Activated naive CD8-positive, alpha-beta T cell (primary cell): Measurements from ENCODE around the gene MKLN1.
A peak's percentile ranks its signal among the peaks of the same experiment; 100 is the strongest.

Experiments used
- H3K27ac Mint-ChIP-seq: one replicate; pipeline ENCODE4 v1.8.0; 2021; ENCODE audit warnings: mixed read lengths
- H3K27me3 Mint-ChIP-seq: one replicate; pipeline ENCODE4 v1.8.0; 2021; ENCODE audit warnings: mixed read lengths
- H3K36me3 Mint-ChIP-seq: one replicate; pipeline ENCODE4 v1.8.0; 2021; ENCODE audit warnings: mixed read lengths
- H3K4me1 Mint-ChIP-seq: one replicate; pipeline ENCODE4 v1.8.0; 2021; ENCODE audit warnings: low read depth, mixed read lengths
- H3K4me3 Mint-ChIP-seq: one replicate; pipeline ENCODE4 v1.8.0; 2021; ENCODE audit warnings: mild to moderate bottlenecking, mixed read lengths
- H3K9me3 Mint-ChIP-seq: one replicate; pipeline ENCODE4 v1.8.0; 2021; ENCODE audit warnings: low read depth, mixed read lengths

The MKLN1 gene

GRCh38 chr7:131357282-131357880 is 29.7 kb downstream of the MKLN1 start:
- H3K9me3 Mint-ChIP-seq, result no peaks in the 10 kb centered on the region
- H3K4me1 Mint-ChIP-seq, result peaks cover 82% of the 10 kb centered on the region
- H3K4me3 Mint-ChIP-seq, result no peak overlapping the region
- peaks cover 3% of the 10 kb centered on the region for H3K36me3 Mint-ChIP-seq
- H3K27ac Mint-ChIP-seq, result peak overlapping the region; percentile 43
- H3K27me3 Mint-ChIP-seq, result no peaks in the 10 kb centered on the region

GRCh38 chr7:131358636-131359035 is 31.0 kb downstream of the MKLN1 start:
- peak overlapping the region; percentile 54 for H3K4me3 Mint-ChIP-seq
- peaks cover 83% of the 10 kb centered on the region for H3K4me1 Mint-ChIP-seq
- H3K36me3 Mint-ChIP-seq, result no peaks in the 10 kb centered on the region
- H3K9me3 Mint-ChIP-seq, result no peaks in the 10 kb centered on the region
- no peak overlapping the region for H3K27ac Mint-ChIP-seq
- no peaks in the 10 kb centered on the region for H3K27me3 Mint-ChIP-seq

DNA sequence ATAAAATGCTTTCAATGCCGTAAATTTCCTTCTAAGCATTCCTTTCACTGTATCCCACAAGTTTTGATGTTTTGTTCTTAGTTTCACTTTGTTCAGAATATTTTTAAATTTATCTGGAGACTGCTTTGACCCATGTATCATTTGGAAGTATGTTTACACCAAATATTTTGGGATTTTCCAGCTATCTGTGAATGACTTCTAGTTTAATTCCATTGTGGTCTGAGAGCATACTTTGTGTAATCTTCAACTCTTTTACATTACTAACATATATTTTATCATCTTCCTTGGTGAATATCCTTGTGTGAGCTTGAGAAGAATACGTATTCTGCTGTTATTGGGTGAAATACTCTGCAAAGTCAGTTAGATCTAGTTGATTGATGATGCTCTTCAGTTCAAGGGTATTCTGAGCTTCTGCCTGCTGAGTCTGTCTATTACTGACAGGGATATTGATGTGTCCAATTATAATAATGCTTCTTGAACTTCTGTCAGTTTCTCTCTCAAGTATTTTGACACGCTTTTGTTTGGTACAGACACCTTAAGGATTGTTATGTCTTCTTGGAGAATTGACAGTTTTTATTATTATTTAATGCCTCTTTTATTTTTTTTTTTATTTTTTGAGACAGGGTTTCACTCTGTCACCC is 31.6 kb downstream of the MKLN1 start:
- Mint-ChIP-seq H3K36me3 (no peaks in the 10 kb centered on the region), H3K27ac (no peak overlapping the region), H3K27me3 (no peaks in the 10 kb centered on the region), H3K4me1 (peaks cover 83% of the 10 kb centered on the region), H3K9me3 (no peaks in the 10 kb centered on the region), H3K4me3 (peak overlapping the region; percentile 56)

- peaks cover 5% of the 10 kb centered on the region for H3K9me3 Mint-ChIP-seq
- no peaks in the 10 kb centered on the region for H3K27me3 Mint-ChIP-seq
- peaks cover 90% of the 10 kb centered on the region for H3K4me1 Mint-ChIP-seq
- no peak overlapping the region for H3K4me3 Mint-ChIP-seq
- peak overlapping the region; percentile 16 for H3K27ac Mint-ChIP-seq
- H3K36me3 Mint-ChIP-seq, result peaks cover 13% of the 10 kb centered on the region
Observed at GRCh38 chr7:131363719-131364118, 36.0 kb downstream of the MKLN1 start.

DNA sequence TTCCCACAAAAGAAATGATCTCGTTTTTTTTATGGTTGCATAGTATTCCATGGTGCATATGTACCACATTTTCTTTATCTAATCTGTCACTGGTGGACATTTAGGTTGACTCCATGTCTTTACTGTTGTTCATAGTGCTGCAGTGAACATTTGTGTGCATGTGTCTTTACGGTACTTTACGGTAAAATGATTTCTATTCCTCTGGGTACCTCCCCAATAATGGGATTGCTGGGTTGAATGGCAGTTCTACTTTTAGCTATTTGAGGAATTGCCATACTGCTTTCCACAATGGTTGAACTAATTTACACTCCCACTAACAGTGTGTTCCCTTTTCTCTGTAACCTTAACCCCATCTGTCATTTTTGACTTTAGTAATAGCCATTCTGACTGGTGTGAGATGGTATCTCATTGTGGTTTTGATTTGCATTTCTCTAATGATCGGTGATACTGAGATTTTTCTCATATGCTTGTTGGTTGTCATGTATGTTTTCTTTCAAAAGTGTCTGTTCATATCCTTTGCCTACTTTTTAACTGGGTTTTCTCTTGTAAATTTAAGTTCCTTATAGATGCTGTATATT is 37.2 kb downstream of the MKLN1 start:
- Mint-ChIP-seq H3K4me3 (no peak overlapping the region), H3K27ac (no peak overlapping the region)

DNA sequence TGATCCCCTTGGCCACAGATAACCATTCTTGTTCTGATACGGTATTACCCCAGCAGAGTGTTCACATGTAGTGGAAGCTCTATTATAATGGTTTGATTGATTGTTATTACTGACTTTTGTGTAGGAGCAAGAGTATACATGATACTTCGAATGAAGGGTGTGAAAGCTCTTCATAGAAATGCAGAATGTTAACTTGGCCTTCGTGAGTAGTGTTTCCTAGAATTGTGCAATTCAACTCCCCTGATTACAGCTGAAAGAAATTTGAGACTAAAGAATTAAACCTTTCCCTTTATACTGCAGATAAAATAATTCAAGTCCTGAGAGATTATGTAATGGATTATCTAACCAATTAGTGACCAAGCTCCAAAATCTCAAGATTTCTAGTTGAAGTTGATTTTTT is 38.2 kb downstream of the MKLN1 start:
- Mint-ChIP-seq H3K27ac (peak overlapping the region; percentile 3), H3K4me3 (peak overlapping the region; percentile 4), H3K9me3 (peaks cover 5% of the 10 kb centered on the region), H3K36me3 (peaks cover 13% of the 10 kb centered on the region), H3K27me3 (no peaks in the 10 kb centered on the region), H3K4me1 (peaks cover 93% of the 10 kb centered on the region)

More for the DNA sequence above, 37.2 kb downstream of the MKLN1 start:
- Mint-ChIP-seq H3K4me1 (peaks cover 93% of the 10 kb centered on the region), H3K9me3 (peaks cover 5% of the 10 kb centered on the region), H3K27me3 (no peaks in the 10 kb centered on the region), H3K36me3 (peaks cover 13% of the 10 kb centered on the region)

DNA sequence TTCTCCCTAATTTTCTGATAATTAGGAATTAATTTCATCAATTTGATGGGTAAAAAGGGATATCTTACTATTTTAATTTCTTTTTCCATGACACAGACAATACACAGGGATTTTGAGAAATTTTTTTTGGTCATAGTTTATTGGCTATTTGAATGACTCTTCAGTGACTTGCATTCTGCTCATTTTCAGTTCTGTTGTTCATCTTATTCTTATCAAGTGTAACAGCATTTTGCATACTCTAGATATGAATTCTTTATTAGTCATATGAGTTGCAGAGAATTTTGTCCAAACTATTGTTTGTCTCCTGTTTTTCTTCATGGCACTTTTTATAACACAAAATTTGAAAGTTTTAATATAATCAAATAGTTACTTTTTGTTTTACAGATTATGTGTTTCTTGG is 41.7 kb downstream of the MKLN1 start:
- Mint-ChIP-seq H3K9me3 (peaks cover 5% of the 10 kb centered on the region), H3K27ac (no peak overlapping the region), H3K4me3 (no peak overlapping the region)

GRCh38 chr7:131370523-131370968 is 42.9 kb downstream of the MKLN1 start:
- H3K9me3 Mint-ChIP-seq, result no peaks in the 10 kb centered on the region
- H3K4me3 Mint-ChIP-seq, result peak overlapping the region; percentile 28
- H3K27me3 Mint-ChIP-seq, result no peaks in the 10 kb centered on the region
- peak overlapping the region; percentile 59 for H3K27ac Mint-ChIP-seq
- peaks cover 7% of the 10 kb centered on the region for H3K36me3 Mint-ChIP-seq
- peaks cover 71% of the 10 kb centered on the region for H3K4me1 Mint-ChIP-seq

More for the DNA sequence above, 41.7 kb downstream of the MKLN1 start:
- H3K36me3 Mint-ChIP-seq, result peaks cover 13% of the 10 kb centered on the region
- no peaks in the 10 kb centered on the region for H3K27me3 Mint-ChIP-seq
- H3K4me1 Mint-ChIP-seq, result peaks cover 82% of the 10 kb centered on the region

DNA sequence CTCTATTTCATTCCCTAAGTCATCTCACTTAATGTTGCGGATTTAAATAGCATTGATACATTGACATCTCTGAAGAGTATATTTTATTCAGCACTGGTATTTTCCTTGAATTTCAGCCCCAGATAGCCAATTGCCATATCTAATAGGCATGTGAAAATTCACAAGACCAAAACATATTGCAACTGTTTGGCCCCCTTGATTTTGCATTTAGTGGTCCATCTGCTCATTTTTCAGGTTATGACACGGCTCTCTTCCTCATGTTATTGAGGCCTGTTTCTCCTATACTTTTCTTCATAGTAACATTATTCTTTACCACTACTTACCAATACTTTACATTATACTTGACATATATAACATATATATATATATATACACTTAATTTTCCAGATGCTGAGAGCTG is 43.7 kb downstream of the MKLN1 start:
- Mint-ChIP-seq H3K4me3 (no peak overlapping the region), H3K4me1 (peaks cover 64% of the 10 kb centered on the region)

DNA sequence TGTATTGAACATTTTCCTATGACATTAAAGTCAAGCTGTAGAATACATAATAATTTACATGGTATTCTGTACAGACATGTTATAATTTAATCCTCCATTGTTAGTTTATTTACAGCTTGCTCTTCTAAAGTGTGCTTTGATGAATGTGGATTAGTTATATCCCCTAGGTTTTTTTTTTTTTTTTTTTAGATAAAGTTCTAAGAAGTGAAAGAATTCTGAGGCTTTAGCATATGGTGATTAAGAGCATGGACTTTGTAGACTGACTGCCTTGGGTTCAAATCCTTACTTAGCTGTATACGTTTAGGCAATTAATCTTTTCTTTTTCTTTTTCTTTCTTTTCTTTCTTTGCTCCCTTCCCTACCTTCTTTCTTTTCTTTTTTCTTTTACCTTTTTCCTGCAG is 44.9 kb downstream of the MKLN1 start:
- no peaks in the 10 kb centered on the region for H3K27me3 Mint-ChIP-seq
- H3K4me3 Mint-ChIP-seq, result no peak overlapping the region
- peaks cover 4% of the 10 kb centered on the region for H3K36me3 Mint-ChIP-seq
- H3K9me3 Mint-ChIP-seq, result no peaks in the 10 kb centered on the region
- no peak overlapping the region for H3K27ac Mint-ChIP-seq
- peaks cover 52% of the 10 kb centered on the region for H3K4me1 Mint-ChIP-seq

More for the DNA sequence above, 43.7 kb downstream of the MKLN1 start:
- H3K36me3 Mint-ChIP-seq, result peaks cover 4% of the 10 kb centered on the region
- H3K27ac Mint-ChIP-seq, result no peak overlapping the region
- no peaks in the 10 kb centered on the region for H3K27me3 Mint-ChIP-seq
- no peaks in the 10 kb centered on the region for H3K9me3 Mint-ChIP-seq

GRCh38 chr7:131374821-131375220 is 47.1 kb downstream of the MKLN1 start:
- no peaks in the 10 kb centered on the region for H3K9me3 Mint-ChIP-seq
- peaks cover 33% of the 10 kb centered on the region for H3K4me1 Mint-ChIP-seq
- H3K4me3 Mint-ChIP-seq, result no peak overlapping the region
- no peak overlapping the region for H3K27ac Mint-ChIP-seq
- H3K36me3 Mint-ChIP-seq, result no peaks in the 10 kb centered on the region
- H3K27me3 Mint-ChIP-seq, result no peaks in the 10 kb centered on the region

DNA sequence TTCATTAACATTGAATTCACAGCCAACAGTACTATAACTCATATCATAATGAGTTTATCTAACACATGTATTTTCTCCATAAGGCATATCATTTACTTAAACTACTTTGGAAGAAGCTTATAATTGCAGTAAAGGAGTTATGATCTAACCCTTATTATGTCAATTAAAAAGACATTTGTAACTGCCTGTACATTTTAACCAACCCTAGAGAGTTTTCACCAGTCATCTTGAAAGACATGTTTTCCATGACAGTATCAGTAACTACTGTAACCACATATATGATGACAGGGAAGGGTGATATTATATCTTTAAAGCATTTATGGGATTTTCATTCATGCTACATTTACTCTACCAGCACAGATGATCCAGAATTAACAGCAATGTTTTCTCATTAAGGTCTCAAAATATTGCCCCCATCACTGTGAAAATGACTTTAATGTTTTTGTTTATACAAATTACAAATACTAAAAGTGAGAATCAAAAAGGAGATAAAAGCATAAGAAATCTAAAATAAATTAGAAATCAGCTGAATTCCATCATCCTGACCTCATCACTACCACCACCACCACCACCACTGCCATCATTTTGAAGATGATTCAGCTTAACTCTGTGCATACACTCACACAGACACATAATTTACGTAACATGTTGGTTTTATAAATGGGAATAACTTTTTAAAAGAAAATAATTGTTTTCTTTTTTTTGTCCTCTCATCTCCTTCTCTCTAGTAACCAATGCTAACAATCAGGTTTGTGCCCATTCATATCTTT is 53.6 kb downstream of the MKLN1 start:
- H3K9me3 Mint-ChIP-seq, result no peaks in the 10 kb centered on the region
- peak overlapping the region; percentile 4 for H3K4me3 Mint-ChIP-seq
- H3K36me3 Mint-ChIP-seq, result peaks cover 11% of the 10 kb centered on the region
- H3K4me1 Mint-ChIP-seq, result peaks cover 39% of the 10 kb centered on the region
- H3K27ac Mint-ChIP-seq, result no peak overlapping the region
- H3K27me3 Mint-ChIP-seq, result no peaks in the 10 kb centered on the region

DNA sequence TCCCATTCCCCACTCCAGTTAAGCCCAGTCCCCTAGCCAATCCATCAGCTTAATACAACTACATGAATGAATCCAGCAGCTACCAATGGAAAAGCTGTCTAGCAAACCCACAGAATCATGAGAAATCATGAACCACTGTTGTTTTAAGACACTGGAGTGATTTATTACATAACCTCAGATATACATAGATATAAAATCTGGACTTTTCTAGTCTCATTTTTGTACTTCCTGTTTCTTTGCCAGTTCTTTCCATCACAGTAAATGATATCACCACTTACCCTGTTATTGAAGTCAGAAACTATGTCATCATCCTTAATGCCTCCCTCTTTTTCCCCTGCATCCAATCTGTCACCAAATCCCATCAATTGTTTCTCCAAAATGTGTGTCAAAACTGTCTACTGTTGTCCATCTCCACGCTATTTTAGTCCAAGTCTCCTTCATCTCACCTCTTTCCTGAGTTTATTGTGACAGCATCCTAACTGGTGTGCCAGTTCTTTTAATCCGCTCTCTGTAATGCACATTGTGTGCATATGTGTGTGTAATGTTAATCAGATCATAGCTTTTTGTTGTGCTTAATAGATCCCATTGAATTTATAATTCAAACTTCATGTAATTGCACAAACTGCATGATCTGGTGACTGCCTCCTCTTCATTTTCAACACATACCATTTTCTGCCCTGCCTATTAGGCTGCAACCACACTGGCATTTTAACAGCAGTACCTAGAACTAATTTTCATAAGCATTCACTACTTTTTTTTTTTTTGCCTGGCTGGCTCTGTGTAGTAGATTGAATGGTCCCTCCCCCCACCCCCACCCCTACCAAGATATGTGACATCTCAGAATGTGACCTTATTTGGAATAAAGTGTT is 56.0 kb downstream of the MKLN1 start:
- peak overlapping the region; percentile 46 for H3K27ac Mint-ChIP-seq
- no peak overlapping the region for H3K4me3 Mint-ChIP-seq

GRCh38 chr7:131384286-131384635 is 56.6 kb downstream of the MKLN1 start:
- H3K27me3 Mint-ChIP-seq, result no peaks in the 10 kb centered on the region
- peak overlapping the region; percentile 38 for H3K27ac Mint-ChIP-seq
- no peak overlapping the region for H3K4me3 Mint-ChIP-seq
- H3K4me1 Mint-ChIP-seq, result peaks cover 47% of the 10 kb centered on the region
- no peaks in the 10 kb centered on the region for H3K9me3 Mint-ChIP-seq
- peaks cover 14% of the 10 kb centered on the region for H3K36me3 Mint-ChIP-seq

More for the DNA sequence above, 56.0 kb downstream of the MKLN1 start:
- Mint-ChIP-seq H3K4me1 (peaks cover 47% of the 10 kb centered on the region), H3K36me3 (peaks cover 12% of the 10 kb centered on the region), H3K9me3 (no peaks in the 10 kb centered on the region), H3K27me3 (no peaks in the 10 kb centered on the region)
